Lower lobe of right lung (tissue), 2 donors: Measurements from ENCODE around the gene PRKCZ. TPM values are rescaled to one million over a fixed set of nuclear protein-coding genes. Genes with fewer than 3 reads are reported as not detected.

ENCODE experiments used
- ATAC-seq, 2 donors: fragments of 200-7000 bp; cut with Tn5 transposase; one replicate each; pipeline ENCODE4 v1.9.1; 2020 to 2022; ENCODE audit warnings: mild to moderate bottlenecking in 2 of 2, moderate library complexity in 2 of 2
- DNase-seq: peaks from one replicate; pipeline ENCODE4 v3.0.0-alpha.2; 2020
- H3K27ac ChIP-seq: fragments of 200-600 bp; one replicate; pipeline ENCODE4 v1.8.0; 2022
- H3K27me3 ChIP-seq: fragments of 200-600 bp; one replicate; pipeline ENCODE4 v1.8.0; 2022; ENCODE audit warnings: low read depth
- H3K36me3 ChIP-seq: fragments of 200-600 bp; one replicate; pipeline ENCODE4 v1.8.0; 2022; ENCODE audit warnings: mild to moderate bottlenecking
- H3K4me1 ChIP-seq: fragments of 200-600 bp; one replicate; pipeline ENCODE4 v1.8.0; 2022
- H3K4me3 ChIP-seq: fragments of 200-600 bp; one replicate; pipeline ENCODE4 v1.8.0; 2022; ENCODE audit warnings: mild to moderate bottlenecking
- H3K9me3 ChIP-seq: fragments of 200-600 bp; one replicate; pipeline ENCODE4 v1.8.0; 2022
- CTCF ChIP-seq: fragments of 200-600 bp; IDR thresholded peaks from one replicate; pipeline ENCODE4 v1.8.0; 2022; ENCODE audit warnings: antibody characterized with exemption, mild to moderate bottlenecking
- intact Hi-C: fragments of 100-400 bp; cut with DNase I; formaldehyde crosslinking; loops from one replicate; pipeline ENCODE4 v1.11.0; 2022
- total RNA-seq: library from RNA; stranded (reverse); fragmentation: NEBNext Ultra II Directional; extraction: Animal tissue kit (Norgen Biotek cat#: 25700); gene quantifications from one replicate; pipeline ENCODE4 v1.2.1, GENCODE V29; 2021
- donor health status: DM: no; HTN: yes; CAD: no; lungs with severe emphysema.

Gene PRKCZ
- total RNA-seq, 1 donor from 2014 or later, result 97.6 TPM

GRCh38 chr1:2103266-2103900 is 53.2 kb downstream of the PRKCZ start:
- H3K36me3 ChIP-seq, result peaks cover 6% of the 10 kb centered on the region
- no peak overlapping the region for H3K27ac ChIP-seq
- intact Hi-C loops, result no loop called here
- no peak for TF ChIP-seq CTCF
- peak; percentile 41 for DNase-seq
- no peaks in the 10 kb centered on the region for H3K27me3 ChIP-seq
- ATAC-seq, result no peak
- peaks cover 8% of the 10 kb centered on the region for H3K4me1 ChIP-seq
- no peaks in the 10 kb centered on the region for H3K9me3 ChIP-seq
- H3K4me3 ChIP-seq, result no peak overlapping the region

- peaks cover 6% of the 10 kb centered on the region for H3K36me3 ChIP-seq
- intact Hi-C loops, result no loop called here
- no peak overlapping the region for H3K4me3 ChIP-seq
- DNase-seq (peak; percentile 29), ATAC-seq (no peak)
- H3K9me3 ChIP-seq, result no peaks in the 10 kb centered on the region
- no peaks in the 10 kb centered on the region for H3K27me3 ChIP-seq
- TF ChIP-seq CTCF, result no peak
- H3K27ac ChIP-seq, result peak overlapping the region; percentile 78
- H3K4me1 ChIP-seq, result peaks cover 8% of the 10 kb centered on the region
These were observed 53.8 kb downstream of the PRKCZ start for GRCh38 chr1:2103901-2104590.

- H3K36me3 ChIP-seq, result peaks cover 6% of the 10 kb centered on the region
- H3K4me3 ChIP-seq, result no peak overlapping the region
- H3K9me3 ChIP-seq, result no peaks in the 10 kb centered on the region
- DNase-seq (peak; percentile 87), ATAC-seq (peak; percentile 88 to 90)
- peaks cover 8% of the 10 kb centered on the region for H3K4me1 ChIP-seq
- intact Hi-C loops, result no loop called here
- no peaks in the 10 kb centered on the region for H3K27me3 ChIP-seq
- no peak for TF ChIP-seq CTCF
- H3K27ac ChIP-seq, result peak overlapping the region; percentile 78
These were observed 54.6 kb downstream of the PRKCZ start for GRCh38 chr1:2104621-2105427.

- intact Hi-C loops, result no loop called here
- TF ChIP-seq CTCF, result no peak
- DNase-seq (peak; percentile 50), ATAC-seq (peak; percentile 30 to 38)
- Histone ChIP-seq H3K4me1 (peaks cover 8% of the 10 kb centered on the region), H3K4me3 (no peak overlapping the region), H3K9me3 (no peaks in the 10 kb centered on the region), H3K36me3 (peaks cover 6% of the 10 kb centered on the region), H3K27me3 (no peaks in the 10 kb centered on the region), H3K27ac (peak overlapping the region; percentile 78)
These were observed 55.7 kb downstream of the PRKCZ start for GRCh38 chr1:2105781-2106524.
